ENCODE results near the gene TRIM31.
"Not testable (repeated sequence)": the region's sequence is repeated elsewhere in the genome, so short reads cannot be mapped to it uniquely, and the experiment has no call there.

The TRIM31 gene

DNA sequence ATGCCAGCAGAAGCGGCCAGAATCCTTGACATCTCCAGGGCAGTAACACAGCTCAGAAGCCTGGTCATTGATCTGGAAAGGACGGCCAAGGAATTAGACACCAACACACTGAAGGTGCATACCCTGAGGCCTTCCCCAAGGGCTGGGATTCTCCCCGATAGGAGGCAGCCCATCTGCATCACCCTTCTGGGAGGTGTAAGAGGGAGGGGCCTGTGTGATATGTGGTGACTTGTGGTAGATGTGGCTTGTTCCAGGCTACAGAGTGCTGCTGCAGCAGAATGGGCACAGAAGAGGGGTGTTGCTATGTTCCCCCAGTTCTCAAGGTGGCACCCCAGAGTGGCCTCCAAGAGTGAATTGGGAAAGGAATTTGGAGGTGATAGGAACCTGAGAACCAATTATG lies 34.2 kb upstream of the TRIM31 start:
- TF ChIP-seq, protein P1, sequence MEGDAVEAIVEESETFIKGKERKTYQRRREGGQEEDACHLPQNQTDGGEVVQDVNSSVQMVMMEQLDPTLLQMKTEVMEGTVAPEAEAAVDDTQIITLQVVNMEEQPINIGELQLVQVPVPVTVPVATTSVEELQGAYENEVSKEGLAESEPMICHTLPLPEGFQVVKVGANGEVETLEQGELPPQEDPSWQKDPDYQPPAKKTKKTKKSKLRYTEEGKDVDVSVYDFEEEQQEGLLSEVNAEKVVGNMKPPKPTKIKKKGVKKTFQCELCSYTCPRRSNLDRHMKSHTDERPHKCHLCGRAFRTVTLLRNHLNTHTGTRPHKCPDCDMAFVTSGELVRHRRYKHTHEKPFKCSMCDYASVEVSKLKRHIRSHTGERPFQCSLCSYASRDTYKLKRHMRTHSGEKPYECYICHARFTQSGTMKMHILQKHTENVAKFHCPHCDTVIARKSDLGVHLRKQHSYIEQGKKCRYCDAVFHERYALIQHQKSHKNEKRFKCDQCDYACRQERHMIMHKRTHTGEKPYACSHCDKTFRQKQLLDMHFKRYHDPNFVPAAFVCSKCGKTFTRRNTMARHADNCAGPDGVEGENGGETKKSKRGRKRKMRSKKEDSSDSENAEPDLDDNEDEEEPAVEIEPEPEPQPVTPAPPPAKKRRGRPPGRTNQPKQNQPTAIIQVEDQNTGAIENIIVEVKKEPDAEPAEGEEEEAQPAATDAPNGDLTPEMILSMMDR (IDR thresholded peaks at IDR 0.05), result no peak
- DNase-seq (ENCODE audit: low spot score), result no peak

DNA sequence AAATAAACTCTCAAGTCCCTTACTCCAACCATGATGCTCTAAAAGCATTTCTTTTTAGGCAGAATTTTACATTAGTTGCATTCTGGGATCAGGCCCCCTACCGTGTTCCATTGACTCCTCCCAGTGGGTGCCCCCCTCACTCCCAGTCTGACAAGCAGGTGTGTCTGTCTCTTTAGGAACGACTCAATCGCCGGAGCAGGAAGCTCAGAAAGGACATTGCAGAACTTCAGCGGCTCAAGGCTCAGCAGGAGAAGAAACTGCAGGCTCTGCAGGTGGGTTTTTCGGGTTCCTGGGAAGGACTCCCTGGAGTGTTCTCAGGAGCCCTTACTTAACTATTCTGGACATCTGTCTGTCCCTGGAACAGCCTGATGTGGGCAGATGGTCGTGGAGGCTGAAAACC lies 32.9 kb upstream of the TRIM31 start:
- TF ChIP-seq, protein P1 (IDR thresholded peaks at IDR 0.05), result no peak
- DNase-seq (ENCODE audit: low spot score), result no peak
- Histone ChIP-seq H3K27ac (no peak overlapping the region), H3K4me3 (no peak overlapping the region)

More for the DNA sequence above, 34.2 kb upstream of the TRIM31 start:
- no peak overlapping the region for H3K27ac ChIP-seq
- H3K4me3 ChIP-seq, result no peak overlapping the region

DNA sequence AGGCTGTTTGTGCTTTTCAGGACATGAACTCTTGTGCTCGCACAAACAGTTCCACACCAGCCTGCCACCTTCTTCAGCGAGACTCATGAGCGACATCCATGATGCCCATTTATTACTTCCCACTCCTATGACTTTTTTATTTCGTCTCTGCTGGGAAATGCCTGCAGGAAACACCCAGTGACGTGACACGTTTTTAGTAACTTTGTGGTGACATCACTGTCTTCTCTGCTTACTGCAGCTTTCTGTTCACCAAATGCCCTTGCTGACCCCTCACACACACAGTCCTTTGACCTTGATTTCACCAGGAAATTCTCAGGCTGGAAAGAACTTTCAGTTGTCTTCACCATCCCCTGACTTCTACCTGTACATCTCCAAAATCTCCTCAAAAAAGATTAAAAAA lies 31.9 kb upstream of the TRIM31 start:
- no peak for DNase-seq (ENCODE audit: low spot score)
- Histone ChIP-seq H3K4me3 (no peak overlapping the region), H3K27ac (no peak overlapping the region)
- TF ChIP-seq, protein P1 (IDR thresholded peaks at IDR 0.05), result no peak

DNA sequence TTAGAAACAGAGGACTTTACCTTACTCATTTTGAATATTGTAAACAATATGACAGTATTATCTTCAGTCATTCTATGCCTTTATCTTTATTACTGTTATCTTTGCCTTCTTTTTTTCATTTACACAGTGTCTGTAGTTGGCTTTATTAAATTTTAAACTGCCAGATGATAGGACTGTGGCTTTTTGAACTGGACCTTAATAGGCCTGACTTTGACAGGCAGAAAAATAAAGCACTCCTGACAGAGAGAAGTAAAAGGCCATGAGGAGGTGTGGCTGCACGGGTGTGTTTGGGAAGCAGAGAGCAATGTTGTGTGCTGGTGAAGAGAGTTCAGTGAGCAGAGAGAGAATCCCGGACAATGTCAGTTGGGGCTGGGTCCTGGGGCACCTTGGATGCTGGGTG lies 30.9 kb upstream of the TRIM31 start:
- Histone ChIP-seq H3K4me3 (no peak overlapping the region), H3K27ac (no peak overlapping the region)
- TF ChIP-seq, protein P1 (IDR thresholded peaks at IDR 0.05), result no peak
- DNase-seq (ENCODE audit: low spot score), result no peak

DNA sequence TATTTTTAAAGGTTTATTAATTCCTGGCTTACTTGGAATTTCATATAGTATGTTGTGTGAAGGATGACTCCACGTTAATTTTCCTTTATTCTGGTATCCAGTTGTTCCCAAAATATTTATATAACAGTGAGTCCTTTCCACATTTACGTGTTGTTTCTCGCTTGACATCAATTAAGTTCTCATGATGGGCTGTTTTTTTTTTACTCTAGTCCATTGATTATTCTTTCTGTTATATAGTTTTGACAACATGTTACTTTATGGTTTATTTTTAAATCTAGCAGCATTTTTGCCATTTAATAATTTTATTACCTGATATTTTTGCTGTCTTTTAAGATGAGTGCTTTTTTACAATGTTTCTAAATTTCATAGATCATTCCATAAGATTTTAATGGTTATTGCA lies 29.8 kb upstream of the TRIM31 start:
- H3K4me3 ChIP-seq, result no peak overlapping the region
- TF ChIP-seq, protein P1 (IDR thresholded peaks at IDR 0.05), result no peak
- no peak for DNase-seq (ENCODE audit: low spot score)
- H3K27ac ChIP-seq, result no peak overlapping the region

DNA sequence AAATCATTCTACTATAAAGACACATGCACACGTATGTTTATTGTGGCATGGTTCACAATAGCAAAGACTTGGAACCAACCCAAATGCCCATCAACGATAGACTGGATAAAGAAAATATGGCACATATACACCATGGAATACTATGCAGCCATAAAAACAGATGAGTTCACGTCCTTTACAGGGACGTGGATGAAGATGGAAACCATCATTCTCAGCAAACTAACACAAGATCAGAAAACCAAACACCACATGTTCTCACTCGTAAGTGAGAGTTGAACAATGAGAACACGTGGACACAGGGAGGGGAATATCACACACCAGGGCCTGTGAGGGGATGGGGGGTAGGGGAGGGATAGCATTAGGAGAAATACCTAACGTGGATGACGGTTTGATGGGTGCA lies 27.4 kb upstream of the TRIM31 start:
- H3K27ac ChIP-seq; H3K4me3 ChIP-seq; DNase-seq (ENCODE audit: low spot score): not testable (repeated sequence)

DNA sequence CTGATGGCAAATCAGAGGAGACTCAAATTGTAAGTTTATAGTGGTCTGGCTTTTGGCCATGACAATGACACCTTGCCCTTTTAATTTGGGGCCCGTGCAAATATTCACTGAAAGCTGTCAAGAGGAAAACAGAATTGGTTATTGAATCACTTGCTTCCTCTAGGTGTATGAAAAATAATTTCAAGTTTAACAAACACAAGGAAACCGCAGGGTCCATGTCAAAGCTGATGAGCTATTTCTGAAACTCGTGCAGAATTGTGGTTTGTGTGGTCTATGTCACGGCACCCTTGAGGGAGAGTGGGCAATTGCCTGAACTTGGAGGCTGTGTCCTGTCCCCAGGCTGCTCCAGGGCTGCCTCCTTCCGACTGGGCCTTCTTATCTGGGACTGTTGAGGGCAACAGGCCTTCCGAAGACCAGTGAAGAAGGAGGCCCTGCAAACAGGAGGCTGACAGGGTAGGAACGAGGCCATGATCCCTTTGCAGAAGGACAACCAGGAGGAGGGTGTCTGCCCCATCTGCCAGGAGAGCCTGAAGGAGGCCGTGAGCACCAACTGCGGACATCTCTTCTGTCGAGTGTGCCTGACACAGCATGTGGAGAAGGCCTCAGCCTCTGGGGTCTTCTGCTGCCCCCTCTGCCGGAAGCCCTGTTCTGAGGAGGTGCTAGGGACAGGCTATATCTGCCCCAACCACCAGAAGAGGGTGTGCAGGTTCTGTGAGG lies 23.8 kb upstream of the TRIM31 start:
- no peak overlapping the region for H3K4me3 ChIP-seq

More for the DNA sequence above, 23.8 kb upstream of the TRIM31 start:
- DNase-seq (ENCODE audit: low spot score), result no peak
- TF ChIP-seq, protein P1 (IDR thresholded peaks at IDR 0.05), result no peak
- H3K27ac ChIP-seq, result no peak overlapping the region

Measured in coronary artery (tissue), 2 donors.